GM12873 (cell line): ENCODE measurements around the gene ASXL3.

ENCODE experiments used
- CTCF ChIP-seq: IDR thresholded peaks from 2 replicates; pipeline ENCODE4 v1.5.1; 2012; ENCODE audit warnings: low read depth, mild to moderate bottlenecking, moderate library complexity, low read length, control low read depth; ENCODE audit not compliant: insufficient read depth; ENCODE audit errors: missing control alignments

Gene ASXL3

GRCh38 chr18:33584548-33585430 is 6.8 kb downstream of the ASXL3 start:
- no peak for TF ChIP-seq CTCF

GRCh38 chr18:33585431-33585775 is 7.4 kb downstream of the ASXL3 start:
- no peak for TF ChIP-seq CTCF

GRCh38 chr18:33588361-33588760 is 10.3 kb downstream of the ASXL3 start:
- no peak for TF ChIP-seq CTCF

- TF ChIP-seq CTCF = no peak
Measured at GRCh38 chr18:33593261-33593660, 15.2 kb downstream of the ASXL3 start.

GRCh38 chr18:33594799-33595198 is 16.8 kb downstream of the ASXL3 start:
- TF ChIP-seq CTCF = no peak

- TF ChIP-seq CTCF = no peak
Measured at GRCh38 chr18:33596178-33596854, 18.3 kb downstream of the ASXL3 start.

- no peak for TF ChIP-seq CTCF
Measured at GRCh38 chr18:33600846-33601245, 22.8 kb downstream of the ASXL3 start.
